GM21529 (cell line): ENCODE data around the gene PEAR1.

Experiments
- ATAC-seq: cut with Tn5 transposase; IDR thresholded peaks from one replicate; pipeline ENCODE4 v1.9.1; 2021; ENCODE audit not compliant: unreplicated experiment

Gene PEAR1

GRCh38 chr1:156881101-156881500 lies 12.4 kb upstream of the PEAR1 start:
- no peak for ATAC-seq

GRCh38 chr1:156881663-156882062 lies 11.9 kb upstream of the PEAR1 start:
- no peak for ATAC-seq

- no peak for ATAC-seq
Measured at GRCh38 chr1:156882543-156882942, 11.0 kb upstream of the PEAR1 start.

- ATAC-seq, result no peak
Measured at GRCh38 chr1:156883919-156884318, 9.6 kb upstream of the PEAR1 start.

GRCh38 chr1:156884560-156885184 lies 8.8 kb upstream of the PEAR1 start:
- no peak for ATAC-seq

GRCh38 chr1:156885314-156885713 lies 8.2 kb upstream of the PEAR1 start:
- no peak for ATAC-seq

GRCh38 chr1:156885880-156886355 lies 7.6 kb upstream of the PEAR1 start:
- no peak for ATAC-seq

- ATAC-seq, result no peak
Measured at GRCh38 chr1:156886583-156887281, 6.8 kb upstream of the PEAR1 start.

- ATAC-seq, result no peak
Measured at GRCh38 chr1:156887317-156887716, 6.2 kb upstream of the PEAR1 start.

GRCh38 chr1:156887734-156888133 lies 5.8 kb upstream of the PEAR1 start:
- ATAC-seq, result no peak

- no peak for ATAC-seq
Measured at GRCh38 chr1:156889802-156890580, 3.5 kb upstream of the PEAR1 start.

GRCh38 chr1:156892190-156893047 lies 1.1 kb upstream of the PEAR1 start:
- peak; percentile 71 for ATAC-seq

GRCh38 chr1:156894001-156894400 lies 483 bp downstream of the PEAR1 start:
- no peak for ATAC-seq

GRCh38 chr1:156894711-156895454 lies 1.4 kb downstream of the PEAR1 start:
- no peak for ATAC-seq

GRCh38 chr1:156895455-156895812 lies 1.9 kb downstream of the PEAR1 start:
- no peak for ATAC-seq

- no peak for ATAC-seq
Measured at GRCh38 chr1:156895927-156896326, 2.4 kb downstream of the PEAR1 start.

GRCh38 chr1:156896490-156897033 lies 3.0 kb downstream of the PEAR1 start:
- no peak for ATAC-seq

- ATAC-seq, result no peak
Measured at GRCh38 chr1:156897078-156897825, 3.7 kb downstream of the PEAR1 start.

GRCh38 chr1:156898161-156898566 lies 4.6 kb downstream of the PEAR1 start:
- no peak for ATAC-seq
